ENCODE results near the gene ZNF195.
"Not testable (repeated sequence)": the region's sequence is repeated elsewhere in the genome, so short reads cannot be mapped to it uniquely, and the experiment has no call there.

Gene ZNF195

DNA sequence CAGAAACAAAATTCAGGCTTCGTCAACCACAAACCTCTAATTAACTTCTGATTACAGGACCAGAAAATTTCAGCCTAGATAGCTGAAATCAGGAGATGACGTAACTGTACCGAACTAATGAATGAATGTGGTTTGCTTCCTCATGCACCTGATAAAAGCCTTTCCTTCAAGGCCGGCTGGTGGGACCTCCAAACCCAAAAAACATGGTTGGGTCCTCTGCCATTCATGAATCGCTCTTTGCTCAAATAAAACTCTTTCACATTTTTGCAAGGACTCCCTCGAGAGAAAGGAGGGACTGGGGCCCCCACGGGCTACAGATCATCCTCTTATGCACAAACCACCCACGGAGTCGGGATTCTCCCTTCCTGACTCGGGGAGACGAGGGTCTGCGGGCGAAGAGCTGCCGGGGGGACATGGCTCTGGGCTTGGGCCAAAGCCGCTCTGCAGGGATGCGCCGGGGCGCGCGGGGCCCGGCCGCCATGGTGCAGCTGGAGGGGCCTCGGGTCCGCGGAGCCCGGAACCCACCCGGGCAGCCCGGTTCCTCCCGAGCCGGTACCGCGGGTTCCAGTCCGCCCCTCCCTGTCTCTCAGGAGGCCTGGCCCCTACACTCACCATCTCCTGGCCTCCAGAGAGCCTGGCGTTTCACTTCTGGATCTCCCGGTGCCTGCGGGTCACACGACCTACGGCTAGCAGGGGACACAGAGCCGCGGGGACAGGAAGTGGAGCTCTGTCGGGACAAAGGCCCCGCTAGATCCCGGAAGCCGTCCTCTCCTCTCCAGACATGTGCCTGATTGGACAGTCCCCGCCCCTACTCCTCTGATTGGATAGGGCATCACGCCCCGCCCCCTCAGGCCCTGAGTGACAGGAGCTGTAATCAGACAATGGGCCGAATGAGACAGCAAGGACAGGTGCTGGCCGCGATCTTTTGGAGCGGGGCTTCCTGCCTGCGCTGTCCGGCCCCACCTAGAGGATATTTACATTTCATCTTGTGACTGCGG lies at the start of gene ZNF195 (continued):
- TF ChIP-seq, protein P1, sequence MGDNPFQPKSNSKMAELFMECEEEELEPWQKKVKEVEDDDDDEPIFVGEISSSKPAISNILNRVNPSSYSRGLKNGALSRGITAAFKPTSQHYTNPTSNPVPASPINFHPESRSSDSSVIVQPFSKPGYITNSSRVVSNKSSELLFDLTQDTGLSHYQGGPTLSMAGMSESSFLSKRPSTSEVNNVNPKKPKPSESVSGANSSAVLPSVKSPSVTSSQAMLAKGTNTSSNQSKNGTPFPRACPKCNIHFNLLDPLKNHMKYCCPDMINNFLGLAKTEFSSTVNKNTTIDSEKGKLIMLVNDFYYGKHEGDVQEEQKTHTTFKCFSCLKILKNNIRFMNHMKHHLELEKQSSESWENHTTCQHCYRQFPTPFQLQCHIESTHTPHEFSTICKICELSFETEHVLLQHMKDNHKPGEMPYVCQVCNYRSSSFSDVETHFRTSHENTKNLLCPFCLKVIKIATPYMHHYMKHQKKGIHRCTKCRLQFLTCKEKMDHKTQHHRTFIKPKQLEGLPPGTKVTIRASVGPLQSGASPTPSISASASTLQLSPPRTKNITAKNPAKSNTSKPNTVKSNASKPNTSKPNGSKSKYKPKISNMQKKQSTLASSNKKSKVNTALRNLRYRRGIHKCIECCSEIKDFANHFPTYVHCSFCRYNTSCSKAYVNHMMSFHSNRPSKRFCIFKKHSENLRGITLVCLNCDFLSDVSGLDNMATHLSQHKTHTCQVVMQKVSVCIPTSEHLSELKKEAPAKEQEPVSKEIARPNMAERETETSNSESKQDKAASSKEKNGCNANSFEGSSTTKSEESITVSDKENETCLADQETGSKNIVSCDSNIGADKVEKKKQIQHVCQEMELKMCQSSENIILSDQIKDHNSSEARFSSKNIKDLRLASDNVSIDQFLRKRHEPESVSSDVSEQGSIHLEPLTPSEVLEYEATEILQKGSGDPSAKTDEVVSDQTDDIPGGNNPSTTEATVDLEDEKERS (tag by site-specific recombination; IDR thresholded peaks at IDR 0.05), result no peak
- 0 out of 2 replicates have a peak, but pooled peaks have one; percentile 16 for TF ChIP-seq GLIS1 (tag by site-specific recombination; IDR thresholded peaks at IDR 0.05)
- no peak for TF ChIP-seq ZNF792 (tag by site-specific recombination; IDR thresholded peaks at IDR 0.05)
- TF ChIP-seq, protein P2, sequence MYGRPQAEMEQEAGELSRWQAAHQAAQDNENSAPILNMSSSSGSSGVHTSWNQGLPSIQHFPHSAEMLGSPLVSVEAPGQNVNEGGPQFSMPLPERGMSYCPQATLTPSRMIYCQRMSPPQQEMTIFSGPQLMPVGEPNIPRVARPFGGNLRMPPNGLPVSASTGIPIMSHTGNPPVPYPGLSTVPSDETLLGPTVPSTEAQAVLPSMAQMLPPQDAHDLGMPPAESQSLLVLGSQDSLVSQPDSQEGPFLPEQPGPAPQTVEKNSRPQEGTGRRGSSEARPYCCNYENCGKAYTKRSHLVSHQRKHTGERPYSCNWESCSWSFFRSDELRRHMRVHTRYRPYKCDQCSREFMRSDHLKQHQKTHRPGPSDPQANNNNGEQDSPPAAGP (tag by site-specific recombination; IDR thresholded peaks at IDR 0.05), result no peak
- TF ChIP-seq RBAK (tag by site-specific recombination; IDR thresholded peaks at IDR 0.05), result no peak
- TF ChIP-seq, protein P3, sequence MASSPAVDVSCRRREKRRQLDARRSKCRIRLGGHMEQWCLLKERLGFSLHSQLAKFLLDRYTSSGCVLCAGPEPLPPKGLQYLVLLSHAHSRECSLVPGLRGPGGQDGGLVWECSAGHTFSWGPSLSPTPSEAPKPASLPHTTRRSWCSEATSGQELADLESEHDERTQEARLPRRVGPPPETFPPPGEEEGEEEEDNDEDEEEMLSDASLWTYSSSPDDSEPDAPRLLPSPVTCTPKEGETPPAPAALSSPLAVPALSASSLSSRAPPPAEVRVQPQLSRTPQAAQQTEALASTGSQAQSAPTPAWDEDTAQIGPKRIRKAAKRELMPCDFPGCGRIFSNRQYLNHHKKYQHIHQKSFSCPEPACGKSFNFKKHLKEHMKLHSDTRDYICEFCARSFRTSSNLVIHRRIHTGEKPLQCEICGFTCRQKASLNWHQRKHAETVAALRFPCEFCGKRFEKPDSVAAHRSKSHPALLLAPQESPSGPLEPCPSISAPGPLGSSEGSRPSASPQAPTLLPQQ (tag by site-specific recombination; IDR thresholded peaks at IDR 0.05), result no peak
- TF ChIP-seq, protein P4, sequence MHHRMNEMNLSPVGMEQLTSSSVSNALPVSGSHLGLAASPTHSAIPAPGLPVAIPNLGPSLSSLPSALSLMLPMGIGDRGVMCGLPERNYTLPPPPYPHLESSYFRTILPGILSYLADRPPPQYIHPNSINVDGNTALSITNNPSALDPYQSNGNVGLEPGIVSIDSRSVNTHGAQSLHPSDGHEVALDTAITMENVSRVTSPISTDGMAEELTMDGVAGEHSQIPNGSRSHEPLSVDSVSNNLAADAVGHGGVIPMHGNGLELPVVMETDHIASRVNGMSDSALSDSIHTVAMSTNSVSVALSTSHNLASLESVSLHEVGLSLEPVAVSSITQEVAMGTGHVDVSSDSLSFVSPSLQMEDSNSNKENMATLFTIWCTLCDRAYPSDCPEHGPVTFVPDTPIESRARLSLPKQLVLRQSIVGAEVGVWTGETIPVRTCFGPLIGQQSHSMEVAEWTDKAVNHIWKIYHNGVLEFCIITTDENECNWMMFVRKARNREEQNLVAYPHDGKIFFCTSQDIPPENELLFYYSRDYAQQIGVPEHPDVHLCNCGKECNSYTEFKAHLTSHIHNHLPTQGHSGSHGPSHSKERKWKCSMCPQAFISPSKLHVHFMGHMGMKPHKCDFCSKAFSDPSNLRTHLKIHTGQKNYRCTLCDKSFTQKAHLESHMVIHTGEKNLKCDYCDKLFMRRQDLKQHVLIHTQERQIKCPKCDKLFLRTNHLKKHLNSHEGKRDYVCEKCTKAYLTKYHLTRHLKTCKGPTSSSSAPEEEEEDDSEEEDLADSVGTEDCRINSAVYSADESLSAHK (tag by site-specific recombination; IDR thresholded peaks at IDR 0.05), result no peak
- TF ChIP-seq ZXDB (tag by site-specific recombination; IDR thresholded peaks at IDR 0.05), result 0 out of 2 replicates have a peak, but pooled peaks have one; percentile 68
- TF ChIP-seq ZNF521 (tag by site-specific recombination; IDR thresholded peaks at IDR 0.05), result no peak
- TF ChIP-seq ZNF2 (tag by site-specific recombination; IDR thresholded peaks at IDR 0.05), result 0 out of 2 replicates have a peak, but pooled peaks have one; percentile 28
- TF ChIP-seq KLF16 (tag by site-specific recombination; IDR thresholded peaks at IDR 0.05), result 0 out of 2 replicates have a peak, but pooled peaks have one; percentile 29
- no peak for TF ChIP-seq ZBTB7A (tag by site-specific recombination; IDR thresholded peaks at IDR 0.05; ENCODE audit: low read depth)
- peak; percentile 74 for TF ChIP-seq ZNF24 (tag by site-specific recombination; IDR thresholded peaks at IDR 0.05)
- TF ChIP-seq ZNF501 (tag by site-specific recombination; IDR thresholded peaks at IDR 0.05), result 0 out of 2 replicates have a peak, but pooled peaks have one; percentile 64
- TF ChIP-seq ZBTB20 (tag by site-specific recombination; IDR thresholded peaks at IDR 0.05), result peak; percentile 78
- TF ChIP-seq ZNF610 (tag by site-specific recombination; IDR thresholded peaks at IDR 0.05; ENCODE audit: borderline replicate concordance), result peak; percentile 71; the same call in 1 of the 2 replicates
- TF ChIP-seq, protein P5, sequence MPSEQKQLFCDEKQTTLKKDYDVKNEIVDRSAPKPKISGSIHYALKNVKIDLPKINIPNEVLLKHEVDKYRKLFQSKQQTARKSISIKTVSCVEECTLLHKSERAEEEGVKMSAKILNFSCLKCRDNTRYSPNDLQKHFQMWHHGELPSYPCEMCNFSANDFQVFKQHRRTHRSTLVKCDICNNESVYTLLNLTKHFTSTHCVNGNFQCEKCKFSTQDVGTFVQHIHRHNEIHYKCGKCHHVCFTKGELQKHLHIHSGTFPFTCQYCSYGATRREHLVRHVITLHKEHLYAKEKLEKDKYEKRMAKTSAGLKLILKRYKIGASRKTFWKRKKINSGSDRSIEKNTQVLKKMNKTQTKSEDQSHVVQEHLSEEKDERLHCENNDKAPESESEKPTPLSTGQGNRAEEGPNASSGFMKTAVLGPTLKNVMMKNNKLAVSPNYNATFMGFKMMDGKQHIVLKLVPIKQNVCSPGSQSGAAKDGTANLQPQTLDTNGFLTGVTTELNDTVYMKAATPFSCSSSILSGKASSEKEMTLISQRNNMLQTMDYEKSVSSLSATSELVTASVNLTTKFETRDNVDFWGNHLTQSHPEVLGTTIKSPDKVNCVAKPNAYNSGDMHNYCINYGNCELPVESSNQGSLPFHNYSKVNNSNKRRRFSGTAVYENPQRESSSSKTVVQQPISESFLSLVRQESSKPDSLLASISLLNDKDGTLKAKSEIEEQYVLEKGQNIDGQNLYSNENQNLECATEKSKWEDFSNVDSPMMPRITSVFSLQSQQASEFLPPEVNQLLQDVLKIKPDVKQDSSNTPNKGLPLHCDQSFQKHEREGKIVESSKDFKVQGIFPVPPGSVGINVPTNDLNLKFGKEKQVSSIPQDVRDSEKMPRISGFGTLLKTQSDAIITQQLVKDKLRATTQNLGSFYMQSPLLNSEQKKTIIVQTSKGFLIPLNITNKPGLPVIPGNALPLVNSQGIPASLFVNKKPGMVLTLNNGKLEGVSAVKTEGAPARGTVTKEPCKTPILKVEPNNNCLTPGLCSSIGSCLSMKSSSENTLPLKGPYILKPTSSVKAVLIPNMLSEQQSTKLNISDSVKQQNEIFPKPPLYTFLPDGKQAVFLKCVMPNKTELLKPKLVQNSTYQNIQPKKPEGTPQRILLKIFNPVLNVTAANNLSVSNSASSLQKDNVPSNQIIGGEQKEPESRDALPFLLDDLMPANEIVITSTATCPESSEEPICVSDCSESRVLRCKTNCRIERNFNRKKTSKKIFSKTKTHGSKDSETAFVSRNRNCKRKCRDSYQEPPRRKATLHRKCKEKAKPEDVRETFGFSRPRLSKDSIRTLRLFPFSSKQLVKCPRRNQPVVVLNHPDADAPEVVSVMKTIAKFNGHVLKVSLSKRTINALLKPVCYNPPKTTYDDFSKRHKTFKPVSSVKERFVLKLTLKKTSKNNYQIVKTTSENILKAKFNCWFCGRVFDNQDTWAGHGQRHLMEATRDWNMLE (tag by site-specific recombination; conservative IDR thresholded peaks at IDR 0.05; ENCODE audit: low read depth), result peak; percentile 72
- no peak for TF ChIP-seq HOXC10 (CRISPR knock-in tag; IDR thresholded peaks at IDR 0.05)
- TF ChIP-seq ZNF10 (tag by site-specific recombination; IDR thresholded peaks at IDR 0.05), result peak; percentile 15; the same call in 1 of the 2 replicates
- TF ChIP-seq ZNF707 (tag by site-specific recombination; IDR thresholded peaks at IDR 0.05), result no peak
- 0 out of 2 replicates have a peak, but pooled peaks have one; percentile 17 for TF ChIP-seq ZNF677 (tag by site-specific recombination; IDR thresholded peaks at IDR 0.05)
- TF ChIP-seq ZBTB1 (tag by site-specific recombination; IDR thresholded peaks at IDR 0.05), result peak; percentile 61; the same call in 1 of the 2 replicates

DNA sequence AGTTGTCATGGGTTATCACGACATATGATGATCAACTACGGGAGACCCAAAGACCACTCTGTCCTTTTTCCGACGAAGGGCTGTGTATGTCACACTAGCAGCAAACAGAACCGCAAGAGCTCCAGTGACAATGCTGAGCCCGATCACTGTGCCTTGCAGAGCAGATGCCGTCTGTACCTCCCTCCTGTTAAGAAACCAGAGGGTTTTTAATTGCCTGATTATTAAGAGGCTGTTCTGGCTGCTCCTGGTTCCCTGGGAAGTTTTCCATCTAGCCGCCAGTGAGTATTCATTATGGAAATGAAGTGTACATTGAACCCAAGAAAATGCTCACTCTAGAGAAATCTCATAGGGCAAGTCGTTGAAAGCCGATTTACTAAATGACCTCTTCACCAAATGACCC lies 49.1 kb upstream of the ZNF195 start:
- CTCF ChIA-PET; H3K9me3 ChIP-seq (ENCODE audit: control insufficient read depth, insufficient read depth, low read depth, low read length): not testable (repeated sequence)

More for the DNA sequence above, 49.1 kb upstream of the ZNF195 start:
- H3K27ac ChIP-seq (ENCODE audit: extremely low read depth, low read depth, low read length); POLR2A ChIA-PET; H3K36me3 ChIP-seq (ENCODE audit: control insufficient read depth in 2 of 2, insufficient read depth in 1 of 2, low read length in 2 of 2); H3K4me3 ChIP-seq (ENCODE audit: low read depth, low read length); H3K4me1 ChIP-seq (ENCODE audit: control insufficient read depth, insufficient read depth, low read length): not testable (repeated sequence)
